Panc1 (cell line): ENCODE measurements around the gene EMC9. TPM values are rescaled to one million over a fixed set of nuclear protein-coding genes. Genes with fewer than 3 reads are reported as not detected.
A peak's percentile ranks its signal among the peaks of the same experiment; 100 is the strongest.

Experiments
- ATAC-seq: fragments of 200-7000 bp; cut with Tn5 transposase; 2 replicates; pipeline ENCODE4 v1.9.1; 2020; ENCODE audit warnings: mild to moderate bottlenecking, moderate library complexity
- BruUV-seq: library from RNA; stranded (reverse); fragments of 400-500 nt; replicated peaks from 2 replicates; lab custom pipeline; 2021; lab: Mats Ljungman, UMichigan
- CTCF ChIA-PET: fragments of 300-600 bp; sonication (Branson Sonifier 250); formaldehyde crosslinking; loops from one replicate; lab custom pipeline; 2022; ENCODE audit warnings: antibody characterized with exemption; lab: Charles Lee
- POLR2A ChIA-PET: fragments of 300-600 bp; sonication (Branson Sonifier 250); formaldehyde crosslinking; loops from one replicate; lab custom pipeline; 2022; ENCODE audit warnings: antibody characterized with exemption; lab: Charles Lee
- DNase-seq: peaks from one replicate; pipeline ENCODE4 v3.0.0-alpha.2; 2010; ENCODE audit warnings: low read depth, low spot score
- H3K27ac ChIP-seq: 2 replicates; pipeline ENCODE4 v1.5.1; 2011; ENCODE audit warnings: mild to moderate bottlenecking, low read length, inconsistent platforms
- H3K27me3 ChIP-seq: fragments of 200-500 bp; sonication (Bioruptor generic); 2 replicates; pipeline ENCODE4 v1.6.0; 2014; ENCODE audit warnings: low read length, inconsistent platforms; ENCODE audit not compliant: control insufficient read depth, insufficient read depth
- H3K36me3 ChIP-seq: fragments of 200-500 bp; sonication (Bioruptor generic); 2 replicates; pipeline ENCODE4 v1.5.1; 2014; ENCODE audit warnings: inconsistent platforms, mild to moderate bottlenecking, low read length, moderate library complexity; ENCODE audit not compliant: control insufficient read depth, insufficient read depth
- H3K4me1 ChIP-seq: 2 replicates; pipeline ENCODE4 v1.5.1; 2011; ENCODE audit warnings: inconsistent platforms, mild to moderate bottlenecking, low read length, moderate library complexity; ENCODE audit not compliant: control insufficient read depth, insufficient read depth
- H3K4me3 ChIP-seq, 2 experiments: 2 replicates each; pipeline ENCODE4 v1.5.1; 2011 to 2012; ENCODE audit warnings: low read depth in 2 of 2, low read length in 2 of 2, mild to moderate bottlenecking in 2 of 2, inconsistent platforms in 1 of 2, moderate library complexity in 1 of 2
- H3K9me3 ChIP-seq: fragments of 200-500 bp; sonication (Bioruptor generic); 2 replicates; pipeline ENCODE4 v1.5.1; 2014; ENCODE audit warnings: low read depth, mild to moderate bottlenecking, inconsistent platforms, low read length, moderate library complexity; ENCODE audit not compliant: control insufficient read depth, insufficient read depth
- POLR2AphosphoS5 ChIP-seq: IDR thresholded peaks from 2 replicates; pipeline ENCODE4 v1.6.1; 2012; ENCODE audit warnings: mild to moderate bottlenecking, low read depth, low read length, moderate library complexity
- SIN3A ChIP-seq: IDR thresholded peaks from 2 replicates; pipeline ENCODE4 v1.6.1; 2012; ENCODE audit warnings: low read depth, mild to moderate bottlenecking, low read length, moderate library complexity, borderline replicate concordance; ENCODE audit not compliant: insufficient read depth
- TCF7L2 ChIP-seq: IDR thresholded peaks from 2 replicates; pipeline ENCODE4 v1.6.1; 2011; ENCODE audit warnings: mild to moderate bottlenecking, low read depth, low read length, inconsistent platforms
- in situ Hi-C: cut with HindIII; loops from 2 replicates; pipeline ENCODE4 v1.10.0; 2016; ENCODE audit warnings: low sequenced_read_pairs, low pct_unique_long_range_greater_than_20kb
- intact Hi-C: fragments of 100-400 bp; cut with micrococcal nuclease; formaldehyde crosslinking; loops from one replicate; pipeline ENCODE4 v1.10.0; 2022; ENCODE audit not compliant: unreplicated experiment
- total RNA-seq: library from RNA; stranded (reverse); gene quantifications from one replicate; pipeline ENCODE4 v1.2.1, GENCODE V29; 2021; ENCODE audit not compliant: unreplicated experiment
- TF ChIP-seq, protein P1 (sequence below): fragments of 450-650 bp; IDR thresholded peaks from 2 replicates; pipeline ENCODE4 v1.5.1; 2017; ENCODE audit warnings: mild to moderate bottlenecking
- TF ChIP-seq, protein P2 (sequence below), 2 experiments: IDR thresholded peaks; 2 replicates each; pipeline ENCODE4 v1.6.1; 2011 to 2012; ENCODE audit warnings: low read depth in 2 of 2, control low read depth in 1 of 2, low read length in 1 of 2, mild to moderate bottlenecking in 1 of 2, moderate library complexity in 1 of 2; ENCODE audit not compliant: insufficient read depth in 1 of 2

Gene EMC9
- total RNA-seq, 1 experiment from 2014 or later, result 42.5 TPM

DNA sequence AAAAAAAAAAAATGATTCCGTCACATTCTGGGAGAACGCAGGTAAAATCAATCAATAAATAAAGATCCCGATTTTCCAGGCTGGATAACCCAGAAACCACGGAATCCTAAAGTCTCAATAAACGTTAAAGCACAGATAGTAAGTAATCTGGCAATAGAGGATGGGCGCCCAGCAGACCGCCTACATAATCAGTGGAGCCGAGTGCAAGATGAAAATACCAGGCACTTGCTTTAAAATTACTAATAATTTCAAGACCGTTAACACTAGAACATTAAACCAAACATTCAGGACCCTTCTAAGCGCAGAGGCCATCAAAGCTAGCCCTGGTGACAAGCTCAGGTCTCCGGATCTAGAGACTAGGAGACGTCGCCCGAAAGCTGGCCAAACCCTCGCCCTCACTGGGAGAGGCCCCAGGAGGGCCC is 28.0 kb downstream of the EMC9 start:
- no TSS peak for BruUV-seq
- Histone ChIP-seq H3K27ac (peak overlapping the region; percentile 95), H3K4me1 (no peaks in the 10 kb centered on the region), H3K9me3 (no peaks in the 10 kb centered on the region), H3K36me3 (no peaks in the 10 kb centered on the region; the same call in none of the 2 replicates), H3K4me3 (peak overlapping the region; percentile 86 to 98), H3K27me3 (no peaks in the 10 kb centered on the region)
- no peak for ATAC-seq
- intact Hi-C loops (no loop called here), in situ Hi-C loops (no loop called here)
- TF ChIP-seq, protein P1, sequence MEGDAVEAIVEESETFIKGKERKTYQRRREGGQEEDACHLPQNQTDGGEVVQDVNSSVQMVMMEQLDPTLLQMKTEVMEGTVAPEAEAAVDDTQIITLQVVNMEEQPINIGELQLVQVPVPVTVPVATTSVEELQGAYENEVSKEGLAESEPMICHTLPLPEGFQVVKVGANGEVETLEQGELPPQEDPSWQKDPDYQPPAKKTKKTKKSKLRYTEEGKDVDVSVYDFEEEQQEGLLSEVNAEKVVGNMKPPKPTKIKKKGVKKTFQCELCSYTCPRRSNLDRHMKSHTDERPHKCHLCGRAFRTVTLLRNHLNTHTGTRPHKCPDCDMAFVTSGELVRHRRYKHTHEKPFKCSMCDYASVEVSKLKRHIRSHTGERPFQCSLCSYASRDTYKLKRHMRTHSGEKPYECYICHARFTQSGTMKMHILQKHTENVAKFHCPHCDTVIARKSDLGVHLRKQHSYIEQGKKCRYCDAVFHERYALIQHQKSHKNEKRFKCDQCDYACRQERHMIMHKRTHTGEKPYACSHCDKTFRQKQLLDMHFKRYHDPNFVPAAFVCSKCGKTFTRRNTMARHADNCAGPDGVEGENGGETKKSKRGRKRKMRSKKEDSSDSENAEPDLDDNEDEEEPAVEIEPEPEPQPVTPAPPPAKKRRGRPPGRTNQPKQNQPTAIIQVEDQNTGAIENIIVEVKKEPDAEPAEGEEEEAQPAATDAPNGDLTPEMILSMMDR, result no peak
- TF ChIP-seq, protein P2, sequence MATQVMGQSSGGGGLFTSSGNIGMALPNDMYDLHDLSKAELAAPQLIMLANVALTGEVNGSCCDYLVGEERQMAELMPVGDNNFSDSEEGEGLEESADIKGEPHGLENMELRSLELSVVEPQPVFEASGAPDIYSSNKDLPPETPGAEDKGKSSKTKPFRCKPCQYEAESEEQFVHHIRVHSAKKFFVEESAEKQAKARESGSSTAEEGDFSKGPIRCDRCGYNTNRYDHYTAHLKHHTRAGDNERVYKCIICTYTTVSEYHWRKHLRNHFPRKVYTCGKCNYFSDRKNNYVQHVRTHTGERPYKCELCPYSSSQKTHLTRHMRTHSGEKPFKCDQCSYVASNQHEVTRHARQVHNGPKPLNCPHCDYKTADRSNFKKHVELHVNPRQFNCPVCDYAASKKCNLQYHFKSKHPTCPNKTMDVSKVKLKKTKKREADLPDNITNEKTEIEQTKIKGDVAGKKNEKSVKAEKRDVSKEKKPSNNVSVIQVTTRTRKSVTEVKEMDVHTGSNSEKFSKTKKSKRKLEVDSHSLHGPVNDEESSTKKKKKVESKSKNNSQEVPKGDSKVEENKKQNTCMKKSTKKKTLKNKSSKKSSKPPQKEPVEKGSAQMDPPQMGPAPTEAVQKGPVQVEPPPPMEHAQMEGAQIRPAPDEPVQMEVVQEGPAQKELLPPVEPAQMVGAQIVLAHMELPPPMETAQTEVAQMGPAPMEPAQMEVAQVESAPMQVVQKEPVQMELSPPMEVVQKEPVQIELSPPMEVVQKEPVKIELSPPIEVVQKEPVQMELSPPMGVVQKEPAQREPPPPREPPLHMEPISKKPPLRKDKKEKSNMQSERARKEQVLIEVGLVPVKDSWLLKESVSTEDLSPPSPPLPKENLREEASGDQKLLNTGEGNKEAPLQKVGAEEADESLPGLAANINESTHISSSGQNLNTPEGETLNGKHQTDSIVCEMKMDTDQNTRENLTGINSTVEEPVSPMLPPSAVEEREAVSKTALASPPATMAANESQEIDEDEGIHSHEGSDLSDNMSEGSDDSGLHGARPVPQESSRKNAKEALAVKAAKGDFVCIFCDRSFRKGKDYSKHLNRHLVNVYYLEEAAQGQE (IDR thresholded peaks at IDR 0.05; ENCODE audit: insufficient read depth in 1 of 2, low read depth in 2 of 2, low read length in 1 of 2), result no peak
- TF ChIP-seq TCF7L2 (no peak), POLR2AphosphoS5 (no peak)
- DNase-seq, result no peak
- ChIA-PET CTCF (interaction anchor here (1.0 kb wide), 1 partner anchor 27 kb away, joined by 6 read pairs; no protein-coding TSS in a partner anchor), POLR2A (interaction anchor here (1.7 kb wide), 1 partner anchor 34 kb away, joined by 5 read pairs; the partner anchor contains the start of gene RNF31)

DNA sequence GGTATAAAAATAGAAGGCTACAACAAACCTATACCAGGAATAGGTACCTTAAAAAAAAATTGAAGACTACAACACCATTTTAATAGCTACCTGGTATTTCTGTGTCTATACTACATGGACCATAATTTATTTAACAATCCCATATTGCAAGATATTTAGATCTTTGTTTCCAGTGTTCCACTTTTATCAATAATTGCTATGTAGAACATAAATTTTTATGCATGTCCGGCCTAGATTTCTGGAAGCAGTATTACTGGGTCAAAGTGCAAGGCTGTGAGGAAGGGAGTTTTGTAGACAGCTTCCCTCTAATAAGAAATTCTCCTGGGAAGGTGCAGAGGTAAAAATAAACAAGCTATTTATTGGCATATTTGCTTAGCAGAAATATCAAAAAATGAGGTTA is 30.9 kb downstream of the EMC9 start:
- H3K4me1 ChIP-seq, result no peaks in the 10 kb centered on the region
- no peak for TF ChIP-seq TCF7L2
- no peak for TF ChIP-seq POLR2AphosphoS5
- TF ChIP-seq SIN3A, result no peak
- TF ChIP-seq, protein P1, result no peak
- TF ChIP-seq, protein P2 (IDR thresholded peaks at IDR 0.05; ENCODE audit: insufficient read depth in 1 of 2, low read depth in 2 of 2, low read length in 1 of 2), result no peak
- POLR2A ChIA-PET, result interaction anchor here (0.5 kb wide), 1 partner anchor 40 kb away, joined by 9 read pairs; no protein-coding TSS in a partner anchor
- no peaks in the 10 kb centered on the region; the same call in 1 of the 2 replicates for H3K36me3 ChIP-seq
- H3K27me3 ChIP-seq, result no peaks in the 10 kb centered on the region
- no peak overlapping the region for H3K4me3 ChIP-seq
- in situ Hi-C loops (no loop called here), intact Hi-C loops (no loop called here)
- BruUV-seq, result no TSS peak
- CTCF ChIA-PET, result interaction anchor here (0.7 to 1.0 kb wide), 2 partner anchors 52 to 89 kb away, joined by 3 to 10 read pairs; no protein-coding TSS in a partner anchor
- no peak for ATAC-seq
- no peak overlapping the region for H3K27ac ChIP-seq
- H3K9me3 ChIP-seq, result no peaks in the 10 kb centered on the region
- DNase-seq, result no peak
